K562 (cell line): ENCODE results near the gene RHCG. TPM values are rescaled to one million over a fixed set of nuclear protein-coding genes. Genes with fewer than 3 reads are reported as not detected.

ENCODE experiments used
- ATF1 ChIP-seq, 2 experiments: fragments of 450-650 bp in 1 of 2; IDR thresholded peaks; 2 replicates each; pipeline ENCODE4 v1.6.1; 2016; ENCODE audit warnings: missing compliant biosample characterization in 1 of 2, missing genetic modification characterization in 1 of 2
- CCAR2 ChIP-seq: fragments of 200-400 bp; formaldehyde crosslinking; IDR thresholded peaks from 2 replicates; pipeline ENCODE4 v1.6.1; 2017; ENCODE audit warnings: mild to moderate bottlenecking, low read depth, low read length
- CTBP1 ChIP-seq: fragments of 450-650 bp; IDR thresholded peaks from 2 replicates; pipeline ENCODE4 v1.6.1; 2016; ENCODE audit warnings: borderline replicate concordance
- ERF ChIP-seq: fragments of 450-650 bp; formaldehyde crosslinking; IDR thresholded peaks from 2 replicates; pipeline ENCODE4 v1.4.0; 2020; ENCODE audit warnings: mild to moderate bottlenecking, mixed read lengths
- GMEB1 ChIP-seq: fragments of 250-450 bp; sonication (Bioruptor Pico); IDR thresholded peaks from 2 replicates; pipeline ENCODE4 v1.4.0; 2020; ENCODE audit warnings: mild to moderate bottlenecking
- L3MBTL2 ChIP-seq: fragments of 450-650 bp; IDR thresholded peaks from 2 replicates; pipeline ENCODE4 v1.6.1; 2016; ENCODE audit warnings: mild to moderate bottlenecking, moderate library complexity
- MYC ChIP-seq, 2 experiments: fragments of 250-450 bp in 1 of 2; sonication (Bioruptor Pico) in 1 of 2; IDR thresholded peaks; 2 replicates each; pipeline versions ENCODE4 v1.5.1 to v1.6.1; 2012 to 2021; ENCODE audit warnings: low read depth in 2 of 2, borderline replicate concordance in 1 of 2, improper control_type of control experiment in 1 of 2, low read length in 1 of 2, mild to moderate bottlenecking in 1 of 2, moderate library complexity in 1 of 2
- NFE2 ChIP-seq: IDR thresholded peaks from 2 replicates; pipeline ENCODE4 v1.6.1; 2014; ENCODE audit warnings: antibody characterized with exemption, low read depth
- PREB ChIP-seq: sonication (generic); formaldehyde crosslinking; IDR thresholded peaks from 2 replicates; pipeline ENCODE4 v1.8.1; 2023; ENCODE audit warnings: mild to moderate bottlenecking, missing genetic modification reagents
- TFAP4 ChIP-seq: sonication (generic); formaldehyde crosslinking; IDR thresholded peaks from 2 replicates; pipeline ENCODE4 v1.8.0; 2022; ENCODE audit warnings: missing genetic modification reagents, mild to moderate bottlenecking, moderate library complexity, borderline replicate concordance
- UBTF ChIP-seq, 2 experiments: IDR thresholded peaks; 2 replicates each; pipeline ENCODE4 v1.6.1; 2012; ENCODE audit warnings: improper control_type of control experiment in 2 of 2, low read depth in 2 of 2, low read length in 2 of 2, borderline replicate concordance in 1 of 2
- ZNF445 ChIP-seq: fragments of 250-450 bp; sonication (Bioruptor Pico); IDR thresholded peaks from 2 replicates; pipeline ENCODE4 v1.4.0; 2020; ENCODE audit warnings: low read depth, mild to moderate bottlenecking, moderate library complexity
- ZNF583 ChIP-seq: fragments of 250-450 bp; sonication (Bioruptor Pico); IDR thresholded peaks from 2 replicates; pipeline ENCODE4 v1.4.0; 2020
- ZNF644 ChIP-seq: fragments of 200-800 bp; sonication (Bioruptor generic); IDR thresholded peaks from 2 replicates; pipeline ENCODE4 v1.6.1; 2016; ENCODE audit warnings: low read depth, missing genetic modification characterization, missing compliant biosample characterization
- ZNF75A ChIP-seq: fragments of 450-650 bp; formaldehyde crosslinking; IDR thresholded peaks from 2 replicates; pipeline ENCODE4 v1.4.0; 2020; ENCODE audit warnings: mild to moderate bottlenecking
- polyA plus RNA-seq, 8 experiments: library from polyadenylated mRNA; depleted of rRNA in 4 of 8; stranded (reverse) in 5 of 8; unstranded in 3 of 8; fragments of >200 nt; fragmentation: Nextera tagmentation in 2 of 8; fragmentation: Illumina TruSeq in 1 of 8; extraction: Ambion mirVana in 2 of 8; extraction: Trizol in 1 of 8; gene quantifications; 2 replicates each; pipeline versions ENCODE4 v1.2.1 to v1.2.3, GENCODE V29; 2011 to 2014; ENCODE audit warnings: inconsistent platforms in 1 of 8, missing spikeins in 1 of 8
- total RNA-seq, 7 experiments: library from RNA; depleted of rRNA in 6 of 7; stranded (reverse); fragments of >200 nt in 6 of 7; fragmentation: Illumina TruSeq in 2 of 7; extraction: Trizol in 2 of 7; gene quantifications; 2 replicates each; pipeline versions ENCODE4 v1.2.1 to v1.2.3, GENCODE V29; 2011 to 2021; ENCODE audit warnings: low replicate concordance in 1 of 7

RHCG gene
- total and polyA plus RNA-seq, 9 of the 15 experiments (the other 6 are each of a cell fraction or from before 2014, with no cell fraction given) = not detected

- TF ChIP-seq ZNF75A (CRISPR knock-in tag) (no peak), CTBP1 (no peak), MYC (IDR thresholded peaks at IDR 0.05; ENCODE audit: low read depth, low read length) (0 out of 2 replicates have a peak, but pooled peaks have one; percentile 16), MYC (CRISPR knock-in tag; IDR thresholded peaks at IDR 0.05; ENCODE audit: borderline replicate concordance, low read depth) (no peak), L3MBTL2 (peak; percentile 60), ZNF583 (CRISPR knock-in tag) (no peak), PREB (no peak), ZNF445 (CRISPR knock-in tag) (no peak), UBTF (IDR thresholded peaks at IDR 0.05; ENCODE audit: borderline replicate concordance in 1 of 2, low read depth in 2 of 2, low read length in 2 of 2) (0 out of 4 replicates have a peak, but pooled peaks of 1 of the 2 experiments have one; percentile 42), CCAR2 (no peak), NFE2 (no peak), ERF (CRISPR knock-in tag) (no peak), GMEB1 (CRISPR knock-in tag) (no peak), ZNF644 (no peak), ATF1 (CRISPR knock-in tag; IDR thresholded peaks at IDR 0.05) (no peak), ATF1 (tag; IDR thresholded peaks at IDR 0.05) (0 out of 2 replicates have a peak, but pooled peaks have one; percentile 24), TFAP4 (peak; percentile 53)
Observed at GRCh38 chr15:89496155-89497098, at the start of gene RHCG (continued).
